GM12873 (cell line): ENCODE results near the gene GLP1R.

Experiments used
- CTCF ChIP-seq: IDR thresholded peaks from 2 replicates; pipeline ENCODE4 v1.5.1; 2012; ENCODE audit warnings: low read depth, mild to moderate bottlenecking, moderate library complexity, low read length, control low read depth; ENCODE audit not compliant: insufficient read depth; ENCODE audit errors: missing control alignments

The GLP1R gene

GRCh38 chr6:39009476-39009875, 39.1 kb upstream of the GLP1R start:
- TF ChIP-seq CTCF: no peak

GRCh38 chr6:39016839-39017546, 31.6 kb upstream of the GLP1R start:
- no peak for TF ChIP-seq CTCF

GRCh38 chr6:39017547-39017880, 31.1 kb upstream of the GLP1R start:
- TF ChIP-seq CTCF: no peak

- no peak for TF ChIP-seq CTCF
Measured at GRCh38 chr6:39018103-39018502, 30.5 kb upstream of the GLP1R start.

GRCh38 chr6:39020136-39020535, 28.4 kb upstream of the GLP1R start:
- TF ChIP-seq CTCF: no peak

- TF ChIP-seq CTCF: no peak
Measured at GRCh38 chr6:39021041-39021440, 27.5 kb upstream of the GLP1R start.

GRCh38 chr6:39021779-39022178, 26.8 kb upstream of the GLP1R start:
- TF ChIP-seq CTCF: no peak
